MV-4-11 (cell line): ENCODE results near the gene U2AF2.
A peak's percentile ranks its signal among the peaks of the same experiment; 100 is the strongest.

Source experiments
- DNase-seq: peaks from one replicate; lab custom pipeline; 2025; lab: John Stamatoyannopoulos, UW

The U2AF2 gene

GRCh38 chr19:55675661-55676354, 21.0 kb downstream of the U2AF2 start:
- no peak for DNase-seq

- DNase-seq: no peak
These were observed 21.5 kb downstream of the U2AF2 start for GRCh38 chr19:55676383-55676782.

- DNase-seq: no peak
These were observed 22.2 kb downstream of the U2AF2 start for GRCh38 chr19:55676889-55677505.

- peak; percentile 66 for DNase-seq
These were observed 22.8 kb downstream of the U2AF2 start for GRCh38 chr19:55677572-55678028.

- DNase-seq: peak; percentile 100
These were observed 23.4 kb downstream of the U2AF2 start for GRCh38 chr19:55678121-55678671.

GRCh38 chr19:55679343-55680257, 24.8 kb downstream of the U2AF2 start:
- DNase-seq: no peak

GRCh38 chr19:55680339-55681130, 25.7 kb downstream of the U2AF2 start:
- DNase-seq: no peak

- DNase-seq: no peak
These were observed 26.6 kb downstream of the U2AF2 start for GRCh38 chr19:55681131-55682092.

GRCh38 chr19:55683449-55684261, 28.8 kb downstream of the U2AF2 start:
- no peak for DNase-seq

- DNase-seq: no peak
These were observed 30.3 kb downstream of the U2AF2 start for GRCh38 chr19:55684946-55685681.

- DNase-seq: no peak
These were observed 30.9 kb downstream of the U2AF2 start for GRCh38 chr19:55685776-55686175.

- no peak for DNase-seq
These were observed 31.6 kb downstream of the U2AF2 start for GRCh38 chr19:55686311-55687050.

GRCh38 chr19:55687281-55688201, 32.7 kb downstream of the U2AF2 start:
- DNase-seq: no peak

GRCh38 chr19:55688422-55689218, 33.8 kb downstream of the U2AF2 start:
- DNase-seq: no peak

GRCh38 chr19:55689411-55690108, 34.7 kb downstream of the U2AF2 start:
- no peak for DNase-seq
